Liver (tissue), 3 donors: ENCODE measurements around the gene CDC42BPA.

Experiments
- ATF3 ChIP-seq: IDR thresholded peaks from 2 replicates; pipeline ENCODE4 v1.6.1; 2016; ENCODE audit warnings: antibody characterized with exemption
- CTCF ChIP-seq: fragments of 150-350 bp; IDR thresholded peaks from 2 replicates; pipeline ENCODE4 v1.5.1; 2017; ENCODE audit warnings: improper control_type of control experiment, low read depth, low read length; ENCODE audit not compliant: missing input control
- GABPA ChIP-seq, 2 donors: IDR thresholded peaks in 1 of 2; conservative IDR thresholded peaks in 1 of 2; 2 replicates each; pipeline ENCODE4 v1.6.1; 2016; ENCODE audit warnings: antibody characterized with exemption in 2 of 2, mild to moderate bottlenecking in 1 of 2, moderate library complexity in 1 of 2
- JUND ChIP-seq, 2 donors: IDR thresholded peaks; 2 replicates each; pipeline ENCODE4 v1.6.1; 2016; ENCODE audit warnings: antibody characterized with exemption in 2 of 2
- MAX ChIP-seq: IDR thresholded peaks from 2 replicates; pipeline ENCODE4 v1.6.1; 2016; ENCODE audit warnings: antibody characterized with exemption
- NR2F2 ChIP-seq: IDR thresholded peaks from 2 replicates; pipeline ENCODE4 v1.6.1; 2016; ENCODE audit warnings: antibody characterized with exemption
- RAD21 ChIP-seq, 2 donors: IDR thresholded peaks; 2 replicates each; pipeline ENCODE4 v1.6.1; 2016; ENCODE audit warnings: antibody characterized with exemption in 2 of 2, mild to moderate bottlenecking in 2 of 2
- REST ChIP-seq: IDR thresholded peaks from 2 replicates; pipeline ENCODE4 v1.6.1; 2016; ENCODE audit warnings: antibody characterized with exemption, mild to moderate bottlenecking
- SP1 ChIP-seq: IDR thresholded peaks from 2 replicates; pipeline ENCODE4 v1.6.1; 2018; ENCODE audit warnings: antibody characterized with exemption, mild to moderate bottlenecking
- TAF1 ChIP-seq: conservative IDR thresholded peaks from 2 replicates; pipeline ENCODE4 v1.6.1; 2016; ENCODE audit warnings: antibody characterized with exemption, mild to moderate bottlenecking
- ZBTB33 ChIP-seq: IDR thresholded peaks from 2 replicates; pipeline ENCODE4 v1.6.1; 2016; ENCODE audit warnings: antibody characterized with exemption
- donor health status: healthy.
- donor health status: healthy.

- TF ChIP-seq CTCF (no peak), GABPA (IDR thresholded peaks at IDR 0.05 in 1 of 2, conservative IDR thresholded peaks at IDR 0.05 in 1 of 2) (no peak), MAX (no peak), TAF1 (no peak), SP1 (no peak), REST (no peak), RAD21 (IDR thresholded peaks at IDR 0.05) (no peak), ATF3 (no peak), NR2F2 (no peak), JUND (IDR thresholded peaks at IDR 0.05) (no peak), ZBTB33 (no peak)
Measured at GRCh38 chr1:227257964-227258363, 60.3 kb downstream of the CDC42BPA start.
